Measurements from ENCODE around the gene CCDC88C.

Gene CCDC88C

GRCh38 chr14:91383439-91383838 is 34.2 kb downstream of the CCDC88C start:
- Histone ChIP-seq H2BK120ac (ENCODE audit: insufficient read depth, low read length, poor library complexity) (no peak overlapping the region), H4K91ac (ENCODE audit: low read depth, low read length) (no peak overlapping the region), H2AK5ac (ENCODE audit: low read length) (no peak overlapping the region), H3K14ac (ENCODE audit: low read length) (no peak overlapping the region), H2AFZ (ENCODE audit: insufficient read depth, low read length, poor library complexity) (no peak overlapping the region), H3K4me1 (ENCODE audit: control insufficient read depth in 1 of 2, insufficient read depth in 2 of 2, low read length in 2 of 2) (peaks cover 10 to 11% of the 10 kb centered on the region in 2 experiments), H3K36me3 (ENCODE audit: control insufficient read depth in 1 of 2, insufficient read depth in 2 of 2, low read length in 2 of 2) (no peaks in the 10 kb centered on the region), H4K8ac (ENCODE audit: low read depth, low read length) (no peak overlapping the region), H3K27ac (ENCODE audit: low read depth, low read length) (no peak overlapping the region), H3K9ac (ENCODE audit: low read length) (no peak overlapping the region), H3K18ac (ENCODE audit: low read length) (no peak overlapping the region), H2BK5ac (ENCODE audit: low read depth, low read length, poor library complexity) (no peak overlapping the region), H3K23ac (ENCODE audit: low read length) (no peak overlapping the region), H3K4ac (ENCODE audit: low read depth, low read length) (no peak overlapping the region), H3K27me3 (ENCODE audit: insufficient read depth, low read length) (no peaks in the 10 kb centered on the region), H4K12ac (ENCODE audit: low read depth, low read length) (no peak overlapping the region), H3K4me2 (ENCODE audit: low read length) (peak overlapping the region; percentile 17), H3K79me1 (ENCODE audit: low read length) (no peaks in the 10 kb centered on the region), H3K79me2 (ENCODE audit: control insufficient read depth, insufficient read depth, low read length, poor library complexity) (no peaks in the 10 kb centered on the region), H3K9me3 (ENCODE audit: insufficient read depth, low read depth, low read length) (no peaks in the 10 kb centered on the region), H3K4me3 (ENCODE audit: low read depth, low read length) (no peak overlapping the region), H2BK12ac (ENCODE audit: low read length) (no peak overlapping the region)
- no CpG with 5 or more reads among the region's 7 CpGs for WGBS (ENCODE audit: extremely low coverage, insufficient coverage, insufficient read length)
- DNase-seq: no peak

GRCh38 chr14:91381801-91382670 is 35.6 kb downstream of the CCDC88C start:
- WGBS (ENCODE audit: extremely low coverage, insufficient coverage, insufficient read length): no CpG with 5 or more reads among the region's 13 CpGs
- no peak overlapping the region for H3K18ac ChIP-seq (ENCODE audit: low read length)
- H3K79me1 ChIP-seq (ENCODE audit: low read length): no peaks in the 10 kb centered on the region

GRCh38 chr14:91380610-91381371 is 36.8 kb downstream of the CCDC88C start:
- no peak overlapping the region for H3K18ac ChIP-seq (ENCODE audit: low read length)
- no peak overlapping the region for H2AFZ ChIP-seq (ENCODE audit: insufficient read depth, low read length, poor library complexity)
- H3K27ac ChIP-seq (ENCODE audit: low read depth, low read length): no peak overlapping the region
- no peaks in the 10 kb centered on the region for H3K79me2 ChIP-seq (ENCODE audit: control insufficient read depth, insufficient read depth, low read length, poor library complexity)
- no peaks in the 10 kb centered on the region for H3K27me3 ChIP-seq (ENCODE audit: insufficient read depth, low read length)
- H3K14ac ChIP-seq (ENCODE audit: low read length): no peak overlapping the region
- H4K12ac ChIP-seq (ENCODE audit: low read depth, low read length): no peak overlapping the region
- no peak overlapping the region for H2BK12ac ChIP-seq (ENCODE audit: low read length)
- H3K4me3 ChIP-seq (ENCODE audit: low read depth, low read length): no peak overlapping the region
- no peak overlapping the region for H3K4me2 ChIP-seq (ENCODE audit: low read length)
- H3K36me3 ChIP-seq (ENCODE audit: control insufficient read depth in 1 of 2, insufficient read depth in 2 of 2, low read length in 2 of 2): no peaks in the 10 kb centered on the region
- peaks cover 9 to 10% of the 10 kb centered on the region in 2 experiments for H3K4me1 ChIP-seq (ENCODE audit: control insufficient read depth in 1 of 2, insufficient read depth in 2 of 2, low read length in 2 of 2)
- DNase-seq: no peak
- no peak overlapping the region for H3K9ac ChIP-seq (ENCODE audit: low read length)
- H4K91ac ChIP-seq (ENCODE audit: low read depth, low read length): no peak overlapping the region
- H4K8ac ChIP-seq (ENCODE audit: low read depth, low read length): no peak overlapping the region
- no peak overlapping the region for H3K23ac ChIP-seq (ENCODE audit: low read length)
- H3K79me1 ChIP-seq (ENCODE audit: low read length): no peaks in the 10 kb centered on the region
- H2BK120ac ChIP-seq (ENCODE audit: insufficient read depth, low read length, poor library complexity): no peak overlapping the region
- no peak overlapping the region for H3K4ac ChIP-seq (ENCODE audit: low read depth, low read length)
- H3K9me3 ChIP-seq (ENCODE audit: insufficient read depth, low read depth, low read length): no peaks in the 10 kb centered on the region
- no CpG with 5 or more reads among the region's 11 CpGs for WGBS (ENCODE audit: extremely low coverage, insufficient coverage, insufficient read length)
- H2AK5ac ChIP-seq (ENCODE audit: low read length): no peak overlapping the region
- no peak overlapping the region for H2BK5ac ChIP-seq (ENCODE audit: low read depth, low read length, poor library complexity)

More at GRCh38 chr14:91381801-91382670, 35.6 kb downstream of the CCDC88C start:
- no peak overlapping the region for H4K91ac ChIP-seq (ENCODE audit: low read depth, low read length)
- no peak overlapping the region for H2BK120ac ChIP-seq (ENCODE audit: insufficient read depth, low read length, poor library complexity)
- no peak overlapping the region for H3K4me3 ChIP-seq (ENCODE audit: low read depth, low read length)
- no peak overlapping the region for H4K12ac ChIP-seq (ENCODE audit: low read depth, low read length)
- no peak overlapping the region for H3K4ac ChIP-seq (ENCODE audit: low read depth, low read length)
- H3K23ac ChIP-seq (ENCODE audit: low read length): no peak overlapping the region
- H2BK12ac ChIP-seq (ENCODE audit: low read length): no peak overlapping the region
- H3K9ac ChIP-seq (ENCODE audit: low read length): no peak overlapping the region
- no peak overlapping the region for H3K27ac ChIP-seq (ENCODE audit: low read depth, low read length)
- no peak overlapping the region for H2AK5ac ChIP-seq (ENCODE audit: low read length)
- H3K36me3 ChIP-seq (ENCODE audit: control insufficient read depth in 1 of 2, insufficient read depth in 2 of 2, low read length in 2 of 2): no peaks in the 10 kb centered on the region
- no peak overlapping the region for H3K4me2 ChIP-seq (ENCODE audit: low read length)
- no peak overlapping the region for H3K14ac ChIP-seq (ENCODE audit: low read length)
- H3K4me1 ChIP-seq (ENCODE audit: control insufficient read depth in 1 of 2, insufficient read depth in 2 of 2, low read length in 2 of 2): peaks cover 9 to 10% of the 10 kb centered on the region in 2 experiments
- no peaks in the 10 kb centered on the region for H3K79me2 ChIP-seq (ENCODE audit: control insufficient read depth, insufficient read depth, low read length, poor library complexity)
- no peak overlapping the region for H4K8ac ChIP-seq (ENCODE audit: low read depth, low read length)
- no peak overlapping the region for H2BK5ac ChIP-seq (ENCODE audit: low read depth, low read length, poor library complexity)
- DNase-seq: no peak
- H3K9me3 ChIP-seq (ENCODE audit: insufficient read depth, low read depth, low read length): no peaks in the 10 kb centered on the region
- no peak overlapping the region for H2AFZ ChIP-seq (ENCODE audit: insufficient read depth, low read length, poor library complexity)
- no peaks in the 10 kb centered on the region for H3K27me3 ChIP-seq (ENCODE audit: insufficient read depth, low read length)

GRCh38 chr14:91380123-91380522 is 37.5 kb downstream of the CCDC88C start:
- no peaks in the 10 kb centered on the region for H3K79me2 ChIP-seq (ENCODE audit: control insufficient read depth, insufficient read depth, low read length, poor library complexity)
- WGBS (ENCODE audit: extremely low coverage, insufficient coverage, insufficient read length): no CpG with 5 or more reads among the region's 5 CpGs

More at GRCh38 chr14:91380123-91380522, 37.5 kb downstream of the CCDC88C start:
- no peak overlapping the region for H4K8ac ChIP-seq (ENCODE audit: low read depth, low read length)
- no peak overlapping the region for H2BK120ac ChIP-seq (ENCODE audit: insufficient read depth, low read length, poor library complexity)
- no peak overlapping the region for H3K4me3 ChIP-seq (ENCODE audit: low read depth, low read length)
- H3K36me3 ChIP-seq (ENCODE audit: control insufficient read depth in 1 of 2, insufficient read depth in 2 of 2, low read length in 2 of 2): no peaks in the 10 kb centered on the region
- no peak overlapping the region for H3K14ac ChIP-seq (ENCODE audit: low read length)
- H2BK12ac ChIP-seq (ENCODE audit: low read length): no peak overlapping the region
- H3K79me1 ChIP-seq (ENCODE audit: low read length): no peaks in the 10 kb centered on the region
- no peak overlapping the region for H4K91ac ChIP-seq (ENCODE audit: low read depth, low read length)
- no peaks in the 10 kb centered on the region for H3K9me3 ChIP-seq (ENCODE audit: insufficient read depth, low read depth, low read length)
- H2AFZ ChIP-seq (ENCODE audit: insufficient read depth, low read length, poor library complexity): no peak overlapping the region
- no peak overlapping the region for H2BK5ac ChIP-seq (ENCODE audit: low read depth, low read length, poor library complexity)
- H3K4me2 ChIP-seq (ENCODE audit: low read length): no peak overlapping the region
- H3K9ac ChIP-seq (ENCODE audit: low read length): no peak overlapping the region
- no peak overlapping the region for H3K4ac ChIP-seq (ENCODE audit: low read depth, low read length)
- no peak overlapping the region for H3K27ac ChIP-seq (ENCODE audit: low read depth, low read length)
- no peak overlapping the region for H4K12ac ChIP-seq (ENCODE audit: low read depth, low read length)
- H3K23ac ChIP-seq (ENCODE audit: low read length): no peak overlapping the region
- peaks cover 9 to 10% of the 10 kb centered on the region in 2 experiments for H3K4me1 ChIP-seq (ENCODE audit: control insufficient read depth in 1 of 2, insufficient read depth in 2 of 2, low read length in 2 of 2)
- H2AK5ac ChIP-seq (ENCODE audit: low read length): no peak overlapping the region
- H3K18ac ChIP-seq (ENCODE audit: low read length): no peak overlapping the region
- no peak for DNase-seq
- H3K27me3 ChIP-seq (ENCODE audit: insufficient read depth, low read length): no peaks in the 10 kb centered on the region

Data from trophoblast cell (in vitro differentiated cells and primary cell).